ENCODE results near the gene TTR.

Gene TTR

GRCh38 chr18:31591628-31592027 lies at the start of gene TTR:
TSS of gene TTR (plus strand) at chr18:31591877. CDS start at chr18:31591903, 26 bp downstream.
- no peak for DNase-seq

GRCh38 chr18:31546476-31546875 lies 45.2 kb upstream of the TTR start:
- no peak for DNase-seq

- no peak for DNase-seq
Observed at GRCh38 chr18:31548853-31549252, 42.8 kb upstream of the TTR start.

GRCh38 chr18:31549416-31549815 lies 42.3 kb upstream of the TTR start:
- DNase-seq = no peak

GRCh38 chr18:31551883-31552282 lies 39.8 kb upstream of the TTR start:
- no peak for DNase-seq

GRCh38 chr18:31553800-31554199 lies 37.9 kb upstream of the TTR start:
- DNase-seq = no peak

GRCh38 chr18:31554776-31555175 lies 36.9 kb upstream of the TTR start:
- DNase-seq = no peak

- DNase-seq = peak; percentile 18
Observed at GRCh38 chr18:31555971-31556747, 35.5 kb upstream of the TTR start.

GRCh38 chr18:31557446-31557845 lies 34.2 kb upstream of the TTR start:
- no peak for DNase-seq

GRCh38 chr18:31558567-31558966 lies 33.1 kb upstream of the TTR start:
- DNase-seq = no peak

GRCh38 chr18:31562726-31563125 lies 29.0 kb upstream of the TTR start:
- DNase-seq = no peak

GRCh38 chr18:31563778-31564177 lies 27.9 kb upstream of the TTR start:
- DNase-seq = peak; percentile 21

GRCh38 chr18:31565345-31565744 lies 26.3 kb upstream of the TTR start:
- no peak for DNase-seq

- no peak for DNase-seq
Observed at GRCh38 chr18:31565782-31566512, 25.7 kb upstream of the TTR start.

- no peak for DNase-seq
Observed at GRCh38 chr18:31566576-31567306, 24.9 kb upstream of the TTR start.

GRCh38 chr18:31572368-31572767 lies 19.3 kb upstream of the TTR start:
- no peak for DNase-seq

GRCh38 chr18:31573051-31573450 lies 18.6 kb upstream of the TTR start:
- DNase-seq = no peak

- no peak for DNase-seq
Observed at GRCh38 chr18:31574359-31574758, 17.3 kb upstream of the TTR start.

- DNase-seq = no peak
Observed at GRCh38 chr18:31575515-31576257, 16.0 kb upstream of the TTR start.

- no peak for DNase-seq
Observed at GRCh38 chr18:31576670-31577069, 15.0 kb upstream of the TTR start.

- DNase-seq = no peak
Observed at GRCh38 chr18:31577195-31577594, 14.5 kb upstream of the TTR start.

- no peak for DNase-seq
Observed at GRCh38 chr18:31578126-31578525, 13.6 kb upstream of the TTR start.

GRCh38 chr18:31579375-31579774 lies 12.3 kb upstream of the TTR start:
- DNase-seq = no peak

Measured in 8988T (cell line).